Measurements from ENCODE around the gene ATP1A1.

ATP1A1 gene

DNA sequence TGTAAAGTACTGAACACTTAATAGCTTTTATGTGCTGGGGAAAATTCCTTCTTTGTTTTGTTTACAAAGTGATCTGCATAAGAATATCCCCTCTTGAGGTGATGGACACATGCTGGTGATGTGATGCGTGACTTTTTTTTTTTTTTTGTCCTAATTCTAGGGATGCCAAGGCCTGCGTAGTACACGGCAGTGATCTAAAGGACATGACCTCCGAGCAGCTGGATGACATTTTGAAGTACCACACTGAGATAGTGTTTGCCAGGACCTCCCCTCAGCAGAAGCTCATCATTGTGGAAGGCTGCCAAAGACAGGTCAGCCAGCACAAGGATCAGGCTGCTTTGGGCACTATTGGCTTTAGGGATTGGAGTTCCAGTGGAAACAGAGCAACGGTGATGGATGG, 24.7 kb downstream of the ATP1A1 start:
- Histone ChIP-seq H3K9me3 (ENCODE audit: control insufficient read depth, low read depth, low read length) (no peaks in the 10 kb centered on the region), H3K27me3 (ENCODE audit: control insufficient read depth, insufficient read depth, low read length) (no peaks in the 10 kb centered on the region), H3K27ac (ENCODE audit: low read length) (no peak overlapping the region), H3K36me3 (ENCODE audit: control insufficient read depth, low read depth, low read length) (peaks cover 95% of the 10 kb centered on the region), H3K9ac (ENCODE audit: low read length) (no peak overlapping the region), H3K4me1 (ENCODE audit: control insufficient read depth, low read depth, low read length) (peaks cover 8% of the 10 kb centered on the region), H3K4me3 (ENCODE audit: low read length) (no peak overlapping the region)

DNA sequence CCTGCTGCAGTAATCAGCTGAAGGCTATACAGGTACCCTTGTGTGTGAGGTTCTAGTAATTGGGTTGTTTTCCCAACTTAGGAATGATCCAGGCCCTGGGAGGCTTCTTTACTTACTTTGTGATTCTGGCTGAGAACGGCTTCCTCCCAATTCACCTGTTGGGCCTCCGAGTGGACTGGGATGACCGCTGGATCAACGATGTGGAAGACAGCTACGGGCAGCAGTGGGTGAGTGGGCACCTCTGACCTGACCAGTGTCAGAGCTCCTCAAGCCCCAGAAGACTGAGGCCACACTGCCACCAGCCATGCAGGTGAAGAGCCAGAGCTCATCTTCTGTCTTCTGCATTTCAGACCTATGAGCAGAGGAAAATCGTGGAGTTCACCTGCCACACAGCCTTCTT, 27.7 kb downstream of the ATP1A1 start:
- no peak overlapping the region for H3K4me3 ChIP-seq (ENCODE audit: low read length)
- H3K36me3 ChIP-seq (ENCODE audit: control insufficient read depth, low read depth, low read length) = peaks cover 96% of the 10 kb centered on the region
- H3K4me1 ChIP-seq (ENCODE audit: control insufficient read depth, low read depth, low read length) = peaks cover 8% of the 10 kb centered on the region
- no peak overlapping the region for H3K27ac ChIP-seq (ENCODE audit: low read length)
- no peak overlapping the region for H3K9ac ChIP-seq (ENCODE audit: low read length)
- H3K9me3 ChIP-seq (ENCODE audit: control insufficient read depth, low read depth, low read length) = no peaks in the 10 kb centered on the region
- H3K27me3 ChIP-seq (ENCODE audit: control insufficient read depth, insufficient read depth, low read length) = no peaks in the 10 kb centered on the region

DNA sequence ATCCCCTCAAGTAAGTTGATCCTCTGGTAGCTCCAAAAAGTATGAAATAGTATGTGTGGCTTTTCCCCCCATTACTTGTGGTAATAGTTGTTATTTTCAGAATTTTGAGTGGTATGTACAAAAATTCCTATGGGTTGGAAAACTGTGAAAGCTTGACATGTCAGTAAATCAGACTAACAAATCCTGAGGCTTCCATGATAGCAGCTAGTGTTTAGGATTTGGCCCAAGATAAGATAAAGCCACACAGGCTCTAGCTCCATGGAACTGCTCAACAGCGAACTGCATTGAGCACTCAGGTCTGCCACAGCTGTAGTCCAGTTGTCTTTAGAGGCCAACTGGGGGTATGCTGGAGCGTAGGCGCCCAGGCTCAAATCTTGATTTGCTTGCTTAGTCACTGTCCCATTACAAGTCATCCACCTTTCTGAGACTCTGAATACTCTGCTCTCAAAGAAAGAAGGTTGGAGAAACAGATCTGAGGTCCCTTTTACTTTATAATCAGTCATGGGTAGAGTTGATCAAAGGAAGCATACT, 28.7 kb downstream of the ATP1A1 start:
- peaks cover 100% of the 10 kb centered on the region for H3K36me3 ChIP-seq (ENCODE audit: control insufficient read depth, low read depth, low read length)
- no peak overlapping the region for H3K4me3 ChIP-seq (ENCODE audit: low read length)
- no peak overlapping the region for H3K27ac ChIP-seq (ENCODE audit: low read length)
- no peaks in the 10 kb centered on the region for H3K9me3 ChIP-seq (ENCODE audit: control insufficient read depth, low read depth, low read length)
- H3K27me3 ChIP-seq (ENCODE audit: control insufficient read depth, insufficient read depth, low read length) = no peaks in the 10 kb centered on the region
- no peak overlapping the region for H3K9ac ChIP-seq (ENCODE audit: low read length)
- peaks cover 8% of the 10 kb centered on the region for H3K4me1 ChIP-seq (ENCODE audit: control insufficient read depth, low read depth, low read length)

GRCh38 chr1:116402333-116402732, 29.3 kb downstream of the ATP1A1 start:
- peaks cover 97% of the 10 kb centered on the region for H3K36me3 ChIP-seq (ENCODE audit: control insufficient read depth, low read depth, low read length)
- no peak overlapping the region for H3K27ac ChIP-seq (ENCODE audit: low read length)
- H3K9me3 ChIP-seq (ENCODE audit: control insufficient read depth, low read depth, low read length) = no peaks in the 10 kb centered on the region
- H3K4me1 ChIP-seq (ENCODE audit: control insufficient read depth, low read depth, low read length) = peaks cover 7% of the 10 kb centered on the region
- no peaks in the 10 kb centered on the region for H3K27me3 ChIP-seq (ENCODE audit: control insufficient read depth, insufficient read depth, low read length)
- H3K4me3 ChIP-seq (ENCODE audit: low read length) = no peak overlapping the region
- no peak overlapping the region for H3K9ac ChIP-seq (ENCODE audit: low read length)

- no peaks in the 10 kb centered on the region for H3K4me1 ChIP-seq (ENCODE audit: control insufficient read depth, low read depth, low read length)
- no peaks in the 10 kb centered on the region for H3K9me3 ChIP-seq (ENCODE audit: control insufficient read depth, low read depth, low read length)
- H3K36me3 ChIP-seq (ENCODE audit: control insufficient read depth, low read depth, low read length) = peaks cover 84% of the 10 kb centered on the region
- H3K4me3 ChIP-seq (ENCODE audit: low read length) = no peak overlapping the region
- no peak overlapping the region for H3K9ac ChIP-seq (ENCODE audit: low read length)
- H3K27me3 ChIP-seq (ENCODE audit: control insufficient read depth, insufficient read depth, low read length) = no peaks in the 10 kb centered on the region
- no peak overlapping the region for H3K27ac ChIP-seq (ENCODE audit: low read length)
Measured at GRCh38 chr1:116403496-116404136, 30.6 kb downstream of the ATP1A1 start.

DNA sequence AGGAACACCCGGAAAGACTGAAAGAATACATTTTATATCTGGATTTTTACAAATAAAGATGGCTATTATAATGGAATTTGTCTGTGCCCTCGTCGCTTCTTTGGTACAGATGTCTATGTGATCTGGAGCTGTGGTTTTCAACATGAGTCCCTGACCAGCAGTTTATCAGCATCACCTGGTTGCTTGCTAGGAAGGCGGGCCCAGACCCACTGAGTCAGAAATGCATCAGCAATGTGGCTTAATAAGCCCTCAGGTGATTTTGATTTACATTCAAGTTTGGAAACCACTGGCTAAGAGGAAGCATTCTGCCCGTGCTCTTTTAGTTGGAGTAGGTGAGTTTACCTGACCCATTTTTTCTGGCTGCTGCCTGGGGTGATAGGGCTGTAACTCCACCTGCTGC, 31.7 kb downstream of the ATP1A1 start:
- H3K4me3 ChIP-seq (ENCODE audit: low read length) = no peak overlapping the region
- no peaks in the 10 kb centered on the region for H3K27me3 ChIP-seq (ENCODE audit: control insufficient read depth, insufficient read depth, low read length)
- no peak overlapping the region for H3K27ac ChIP-seq (ENCODE audit: low read length)
- peaks cover 73% of the 10 kb centered on the region for H3K36me3 ChIP-seq (ENCODE audit: control insufficient read depth, low read depth, low read length)
- no peaks in the 10 kb centered on the region for H3K4me1 ChIP-seq (ENCODE audit: control insufficient read depth, low read depth, low read length)
- H3K9ac ChIP-seq (ENCODE audit: low read length) = no peak overlapping the region
- no peaks in the 10 kb centered on the region for H3K9me3 ChIP-seq (ENCODE audit: control insufficient read depth, low read depth, low read length)

- no peak overlapping the region for H3K9ac ChIP-seq (ENCODE audit: low read length)
- no peaks in the 10 kb centered on the region for H3K27me3 ChIP-seq (ENCODE audit: control insufficient read depth, insufficient read depth, low read length)
- no peak overlapping the region for H3K27ac ChIP-seq (ENCODE audit: low read length)
- no peaks in the 10 kb centered on the region for H3K4me1 ChIP-seq (ENCODE audit: control insufficient read depth, low read depth, low read length)
- peaks cover 65% of the 10 kb centered on the region for H3K36me3 ChIP-seq (ENCODE audit: control insufficient read depth, low read depth, low read length)
- H3K4me3 ChIP-seq (ENCODE audit: low read length) = no peak overlapping the region
- no peaks in the 10 kb centered on the region for H3K9me3 ChIP-seq (ENCODE audit: control insufficient read depth, low read depth, low read length)
Measured at GRCh38 chr1:116405241-116406135, 32.4 kb downstream of the ATP1A1 start.

DNA sequence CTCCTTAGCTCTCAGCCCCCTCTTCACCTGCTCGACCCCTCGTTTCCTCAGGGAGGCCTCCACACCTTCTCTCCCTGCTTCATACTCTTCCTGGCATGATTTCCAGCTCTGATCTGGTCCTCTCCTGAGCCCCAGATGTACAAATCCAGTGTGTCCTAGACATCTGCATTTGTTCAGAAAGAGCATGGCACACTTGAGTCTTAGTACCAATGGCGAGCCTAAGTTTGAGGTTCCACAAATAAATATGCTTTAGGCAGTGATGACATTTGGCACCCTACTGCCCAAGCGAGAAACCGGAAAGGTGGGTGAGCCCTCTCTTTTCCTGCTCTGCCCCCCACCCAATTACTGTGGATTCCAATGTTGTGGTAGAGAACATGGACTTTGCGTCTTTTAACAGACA, 34.0 kb downstream of the ATP1A1 start:
- H3K9me3 ChIP-seq (ENCODE audit: control insufficient read depth, low read depth, low read length) = no peaks in the 10 kb centered on the region
- H3K4me3 ChIP-seq (ENCODE audit: low read length) = no peak overlapping the region
- H3K4me1 ChIP-seq (ENCODE audit: control insufficient read depth, low read depth, low read length) = no peaks in the 10 kb centered on the region
- no peaks in the 10 kb centered on the region for H3K27me3 ChIP-seq (ENCODE audit: control insufficient read depth, insufficient read depth, low read length)
- peaks cover 50% of the 10 kb centered on the region for H3K36me3 ChIP-seq (ENCODE audit: control insufficient read depth, low read depth, low read length)
- no peak overlapping the region for H3K27ac ChIP-seq (ENCODE audit: low read length)
- H3K9ac ChIP-seq (ENCODE audit: low read length) = no peak overlapping the region

DNA sequence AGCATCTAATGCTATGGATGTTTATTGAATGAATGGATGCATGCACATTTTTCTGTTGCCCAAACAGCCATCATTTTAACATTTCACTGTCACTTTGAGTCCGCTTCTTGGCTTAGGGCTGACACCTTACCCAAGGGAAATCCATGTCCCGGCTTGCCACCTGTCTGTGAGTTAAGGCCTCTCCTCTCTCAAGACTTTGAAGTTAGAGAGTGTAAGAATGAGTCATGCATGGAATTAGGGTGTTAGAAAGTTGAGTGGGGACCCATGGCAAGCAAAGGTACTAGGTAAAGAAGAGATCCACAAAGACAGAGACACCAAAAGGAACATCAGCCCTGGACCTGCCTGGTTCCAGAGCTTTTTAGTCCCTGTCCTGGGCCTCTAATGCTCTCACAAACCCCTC, 35.1 kb downstream of the ATP1A1 start:
- H3K27ac ChIP-seq (ENCODE audit: low read length) = no peak overlapping the region
- H3K9me3 ChIP-seq (ENCODE audit: control insufficient read depth, low read depth, low read length) = no peaks in the 10 kb centered on the region
- H3K27me3 ChIP-seq (ENCODE audit: control insufficient read depth, insufficient read depth, low read length) = no peaks in the 10 kb centered on the region
- H3K4me1 ChIP-seq (ENCODE audit: control insufficient read depth, low read depth, low read length) = no peaks in the 10 kb centered on the region
- no peak overlapping the region for H3K4me3 ChIP-seq (ENCODE audit: low read length)
- H3K36me3 ChIP-seq (ENCODE audit: control insufficient read depth, low read depth, low read length) = peaks cover 38% of the 10 kb centered on the region
- no peak overlapping the region for H3K9ac ChIP-seq (ENCODE audit: low read length)

- no peak overlapping the region for H3K4me3 ChIP-seq (ENCODE audit: low read length)
- no peaks in the 10 kb centered on the region for H3K4me1 ChIP-seq (ENCODE audit: control insufficient read depth, low read depth, low read length)
- no peak overlapping the region for H3K27ac ChIP-seq (ENCODE audit: low read length)
- H3K36me3 ChIP-seq (ENCODE audit: control insufficient read depth, low read depth, low read length) = peaks cover 30% of the 10 kb centered on the region
- H3K27me3 ChIP-seq (ENCODE audit: control insufficient read depth, insufficient read depth, low read length) = no peaks in the 10 kb centered on the region
- H3K9ac ChIP-seq (ENCODE audit: low read length) = no peak overlapping the region
- no peaks in the 10 kb centered on the region for H3K9me3 ChIP-seq (ENCODE audit: control insufficient read depth, low read depth, low read length)
Measured at GRCh38 chr1:116408803-116409720, 36.0 kb downstream of the ATP1A1 start.

GRCh38 chr1:116409751-116410191, 36.7 kb downstream of the ATP1A1 start:
- H3K27ac ChIP-seq (ENCODE audit: low read length) = no peak overlapping the region
- H3K9me3 ChIP-seq (ENCODE audit: control insufficient read depth, low read depth, low read length) = no peaks in the 10 kb centered on the region
- no peak overlapping the region for H3K4me3 ChIP-seq (ENCODE audit: low read length)
- H3K36me3 ChIP-seq (ENCODE audit: control insufficient read depth, low read depth, low read length) = peaks cover 23% of the 10 kb centered on the region
- H3K27me3 ChIP-seq (ENCODE audit: control insufficient read depth, insufficient read depth, low read length) = no peaks in the 10 kb centered on the region
- no peak overlapping the region for H3K9ac ChIP-seq (ENCODE audit: low read length)
- H3K4me1 ChIP-seq (ENCODE audit: control insufficient read depth, low read depth, low read length) = no peaks in the 10 kb centered on the region
